Measurements from ENCODE around the gene MED20. TPM values are rescaled to one million over a fixed set of nuclear protein-coding genes. Genes with fewer than 3 reads are reported as not detected.
"Not testable (repeated sequence)": the region's sequence is repeated elsewhere in the genome, so short reads cannot be mapped to it uniquely, and the experiment has no call there.

Gene MED20
- polyA plus RNA-seq (ENCODE audit: insufficient read length in 4 of 4) = 10 to 100 TPM; 22.6 to 42.0 (median 39.8) TPM

GRCh38 chr6:41920921-41921711 lies at the start of gene MED20, which contains the start of gene BYSL:
TSS of gene MED20 (minus strand) at chr6:41921139. CDS start at chr6:41921018, 121 bp downstream.
TSS of gene BYSL (plus strand) at chr6:41921499. CDS start at chr6:41921563, 64 bp downstream.
- peak; percentile 87 to 95 (median 94) for DNase-seq (ENCODE audit: low read depth in 4 of 4, low spot score in 3 of 4)

- DNase-seq (ENCODE audit: low read depth in 4 of 4, low spot score in 3 of 4) = no peak
Measured at GRCh38 chr6:41970436-41970846, 49.5 kb upstream of the MED20 start.

GRCh38 chr6:41967312-41968287 lies 46.7 kb upstream of the MED20 start:
- DNase-seq (ENCODE audit: low read depth in 4 of 4, low spot score in 3 of 4) = no peak

- DNase-seq (ENCODE audit: low read depth in 4 of 4, low spot score in 3 of 4) = no peak
Measured at GRCh38 chr6:41966961-41967311, 46.0 kb upstream of the MED20 start.

- DNase-seq (ENCODE audit: low read depth in 4 of 4, low spot score in 3 of 4) = no peak
Measured at GRCh38 chr6:41966214-41966920, 45.4 kb upstream of the MED20 start.

GRCh38 chr6:41965429-41966213 lies 44.7 kb upstream of the MED20 start:
- DNase-seq (ENCODE audit: low read depth in 4 of 4, low spot score in 3 of 4) = no peak

- no peak for DNase-seq (ENCODE audit: low read depth in 4 of 4, low spot score in 3 of 4)
Measured at GRCh38 chr6:41964201-41964887, 43.4 kb upstream of the MED20 start.

- DNase-seq (ENCODE audit: low read depth in 4 of 4, low spot score in 3 of 4) = no peak
Measured at GRCh38 chr6:41963371-41963770, 42.4 kb upstream of the MED20 start.

GRCh38 chr6:41960028-41960427 lies 39.1 kb upstream of the MED20 start:
- no peak for DNase-seq (ENCODE audit: low read depth in 4 of 4, low spot score in 3 of 4)

- no peak for DNase-seq (ENCODE audit: low read depth in 4 of 4, low spot score in 3 of 4)
Measured at GRCh38 chr6:41958022-41958856, 37.3 kb upstream of the MED20 start.

- DNase-seq (ENCODE audit: low read depth in 4 of 4, low spot score in 3 of 4) = no peak
Measured at GRCh38 chr6:41957117-41957516, 36.2 kb upstream of the MED20 start.

- no peak for DNase-seq (ENCODE audit: low read depth in 4 of 4, low spot score in 3 of 4)
Measured at GRCh38 chr6:41955412-41955811, 34.5 kb upstream of the MED20 start.

- no peak for DNase-seq (ENCODE audit: low read depth in 4 of 4, low spot score in 3 of 4)
Measured at GRCh38 chr6:41954668-41955067, 33.7 kb upstream of the MED20 start.

GRCh38 chr6:41947581-41948220 lies 26.8 kb upstream of the MED20 start:
- no peak for DNase-seq (ENCODE audit: low read depth in 4 of 4, low spot score in 3 of 4)

- DNase-seq (ENCODE audit: low read depth in 4 of 4, low spot score in 3 of 4) = no peak
Measured at GRCh38 chr6:41943456-41943855, 22.5 kb upstream of the MED20 start.

GRCh38 chr6:41942882-41943281 lies 21.9 kb upstream of the MED20 start:
- DNase-seq (ENCODE audit: low read depth in 4 of 4, low spot score in 3 of 4) = not testable (repeated sequence)

- DNase-seq (ENCODE audit: low read depth in 4 of 4, low spot score in 3 of 4) = no peak
Measured at GRCh38 chr6:41942067-41942851, 21.3 kb upstream of the MED20 start.

Data from left renal pelvis (tissue), 4 donors.